OCI-LY7 (cell line): Measurements from ENCODE around the gene CELF6.

Experiments
- CTCF ChIP-seq: fragments of 200-600 bp; sonication (generic); conservative IDR thresholded peaks from 2 replicates; pipeline ENCODE4 v1.5.1; 2014; ENCODE audit warnings: mild to moderate bottlenecking, antibody characterized with exemption, low read length, moderate library complexity, mixed read lengths
- EZH2phosphoT487 ChIP-seq: fragments of 200-600 bp; sonication (generic); IDR thresholded peaks from 2 replicates; pipeline ENCODE4 v1.6.1; 2018; ENCODE audit warnings: low read depth, borderline replicate concordance, mild to moderate bottlenecking, mixed run types, antibody characterized with exemption, low read length, moderate library complexity, mixed read lengths

- TF ChIP-seq CTCF (no peak), EZH2phosphoT487 (no peak)
These were observed 48.7 kb downstream of the CELF6 start for GRCh38 chr15:72271221-72271620.
